ENCODE results near the gene CLNK. TPM values are rescaled to one million over a fixed set of nuclear protein-coding genes. Genes with fewer than 3 reads are reported as not detected.

Gene CLNK
- polyA plus RNA-seq, 3 donors = not detected

GRCh38 chr4:10527438-10527837 lies 157.1 kb downstream of the CLNK start:
- Mint-ChIP-seq H3K4me3 (no peak overlapping the region), H3K27ac (no peak overlapping the region), H3K9me3 (peaks cover 0 to 4% (median 0%) of the 10 kb centered on the region in 7 donors), H3K36me3 (no peaks in the 10 kb centered on the region), H3K27me3 (ENCODE audit: low read depth in 3 of 3) (peaks cover 1 to 6% (median 3%) of the 10 kb centered on the region in 3 donors), H3K4me1 (peaks cover 9% of the 10 kb centered on the region)
- H3K79me2 ChIP-seq (ENCODE audit: insufficient read depth, low read length) = no peaks in the 10 kb centered on the region
- H3K4me3 ChIP-seq (replicated peaks in 1 of 3; ENCODE audit: low read depth in 2 of 3, low read length in 3 of 3) = no peak overlapping the region
- H4K20me1 ChIP-seq (ENCODE audit: insufficient read depth, low read length) = no peaks in the 10 kb centered on the region
- no peaks in the 10 kb centered on the region for H3K36me3 ChIP-seq (replicated peaks in 1 of 2; ENCODE audit: control insufficient read depth in 1 of 2, insufficient read depth in 2 of 2, low read length in 2 of 2)
- no peaks in the 10 kb centered on the region for H3K9me3 ChIP-seq (replicated peaks in 1 of 2; ENCODE audit: control insufficient read depth in 1 of 2, insufficient read depth in 1 of 2, low read length in 2 of 2)
- 89% methylated on average over 3 of the region's 3 CpGs for WGBS (ENCODE audit: insufficient coverage)
- no peak overlapping the region for H3K9ac ChIP-seq (ENCODE audit: insufficient read depth, low read length, poor library complexity, severe bottlenecking)
- H3K27me3 ChIP-seq (ENCODE audit: control insufficient read depth in 2 of 2, insufficient read depth in 2 of 2, low read length in 2 of 2) = no peaks in the 10 kb centered on the region
- DNase-seq = no peak
- H3K27ac ChIP-seq (ENCODE audit: low read depth in 1 of 2, low read length in 2 of 2) = no peak overlapping the region
- no peak overlapping the region for H2AFZ ChIP-seq (ENCODE audit: insufficient read depth, low read depth, low read length, poor library complexity, severe bottlenecking)
- H3K4me1 ChIP-seq (ENCODE audit: control insufficient read depth in 1 of 2, insufficient read depth in 2 of 2, low read length in 2 of 2) = no peaks in the 10 kb centered on the region
- intact Hi-C loops (cut with micrococcal nuclease) = no loop called here
- no peak for TF ChIP-seq CTCF (IDR thresholded peaks at IDR 0.05)
- H3K4me2 ChIP-seq (replicated peaks; ENCODE audit: extremely low read depth, low read length, poor library complexity, severe bottlenecking) = no peak overlapping the region

DNA sequence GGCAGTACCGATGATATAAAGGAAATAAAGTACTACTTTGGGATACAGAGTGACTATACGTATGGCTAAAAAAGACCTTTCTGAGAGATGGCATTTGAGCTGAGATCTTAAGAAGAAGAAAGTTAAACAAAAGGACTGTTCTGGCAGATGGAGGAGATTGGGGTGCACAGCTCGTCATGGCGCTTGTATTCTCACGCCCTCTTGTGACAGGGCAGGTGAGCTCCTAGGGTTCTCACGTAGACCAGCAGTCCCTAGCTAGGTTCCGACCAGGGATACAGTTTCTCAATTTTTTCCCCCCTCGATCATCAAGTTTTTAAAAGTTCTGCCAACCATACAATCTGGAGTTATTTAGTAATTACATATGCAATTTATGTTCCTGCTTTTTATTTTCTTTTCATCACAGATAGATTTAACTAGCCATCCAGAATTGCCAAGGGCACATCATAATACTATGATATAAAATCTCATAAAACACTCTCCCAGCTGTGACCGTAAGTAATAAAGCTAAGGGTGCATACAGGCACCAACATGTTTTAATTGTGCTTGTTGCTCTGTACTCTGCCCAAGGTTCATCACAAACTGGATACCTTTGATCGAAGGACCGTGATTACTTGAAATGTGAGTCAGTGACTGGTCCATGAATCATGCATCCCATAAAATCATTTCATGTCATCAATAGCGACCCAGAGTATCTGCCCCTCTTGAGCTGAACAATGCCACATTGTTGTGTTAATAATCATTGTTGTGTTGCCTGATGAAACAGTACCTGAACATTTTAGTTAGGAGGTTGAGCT lies 157.9 kb downstream of the CLNK start:
- no peak for TF ChIP-seq CTCF (IDR thresholded peaks at IDR 0.05)
- H3K4me1 Mint-ChIP-seq = peaks cover 9% of the 10 kb centered on the region
- Histone ChIP-seq H2AFZ (ENCODE audit: insufficient read depth, low read depth, low read length, poor library complexity, severe bottlenecking) (no peak overlapping the region), H3K27me3 (ENCODE audit: control insufficient read depth in 2 of 2, insufficient read depth in 2 of 2, low read length in 2 of 2) (no peaks in the 10 kb centered on the region), H3K36me3 (replicated peaks in 1 of 2; ENCODE audit: control insufficient read depth in 1 of 2, insufficient read depth in 2 of 2, low read length in 2 of 2) (no peaks in the 10 kb centered on the region), H3K4me3 (replicated peaks in 1 of 3; ENCODE audit: low read depth in 2 of 3, low read length in 3 of 3) (no peak overlapping the region), H3K9ac (ENCODE audit: insufficient read depth, low read length, poor library complexity, severe bottlenecking) (no peak overlapping the region), H3K4me2 (replicated peaks; ENCODE audit: extremely low read depth, low read length, poor library complexity, severe bottlenecking) (no peak overlapping the region), H4K20me1 (ENCODE audit: insufficient read depth, low read length) (no peaks in the 10 kb centered on the region), H3K79me2 (ENCODE audit: insufficient read depth, low read length) (no peaks in the 10 kb centered on the region), H3K4me1 (ENCODE audit: control insufficient read depth in 1 of 2, insufficient read depth in 2 of 2, low read length in 2 of 2) (no peaks in the 10 kb centered on the region), H3K27ac (ENCODE audit: low read depth in 1 of 2, low read length in 2 of 2) (no peak overlapping the region), H3K9me3 (replicated peaks in 1 of 2; ENCODE audit: control insufficient read depth in 1 of 2, insufficient read depth in 1 of 2, low read length in 2 of 2) (no peaks in the 10 kb centered on the region)
- H3K4me3 Mint-ChIP-seq = no peak overlapping the region
- peaks cover 1 to 6% (median 3%) of the 10 kb centered on the region in 3 donors for H3K27me3 Mint-ChIP-seq (ENCODE audit: low read depth in 3 of 3)
- H3K9me3 Mint-ChIP-seq = peaks cover 0 to 4% (median 0%) of the 10 kb centered on the region in 7 donors
- no peak for DNase-seq
- no peak overlapping the region for H3K27ac Mint-ChIP-seq
- WGBS (ENCODE audit: insufficient coverage) = 94% methylated on average over 9 of the region's 12 CpGs
- no peaks in the 10 kb centered on the region for H3K36me3 Mint-ChIP-seq
- intact Hi-C loops (cut with micrococcal nuclease) = no loop called here
